NB4 (cell line): ENCODE measurements around the gene KRT17.

Experiments
- POLR2A ChIP-seq: IDR thresholded peaks from 2 replicates; pipeline ENCODE4 v1.6.1; 2011; ENCODE audit warnings: mild to moderate bottlenecking; ENCODE audit not compliant: insufficient read length; ENCODE audit errors: extremely low read depth
- TF ChIP-seq, protein P1 (sequence below): IDR thresholded peaks from one replicate; pipeline ENCODE4 v1.5.1; 2012; ENCODE audit warnings: low read depth, low read length

DNA sequence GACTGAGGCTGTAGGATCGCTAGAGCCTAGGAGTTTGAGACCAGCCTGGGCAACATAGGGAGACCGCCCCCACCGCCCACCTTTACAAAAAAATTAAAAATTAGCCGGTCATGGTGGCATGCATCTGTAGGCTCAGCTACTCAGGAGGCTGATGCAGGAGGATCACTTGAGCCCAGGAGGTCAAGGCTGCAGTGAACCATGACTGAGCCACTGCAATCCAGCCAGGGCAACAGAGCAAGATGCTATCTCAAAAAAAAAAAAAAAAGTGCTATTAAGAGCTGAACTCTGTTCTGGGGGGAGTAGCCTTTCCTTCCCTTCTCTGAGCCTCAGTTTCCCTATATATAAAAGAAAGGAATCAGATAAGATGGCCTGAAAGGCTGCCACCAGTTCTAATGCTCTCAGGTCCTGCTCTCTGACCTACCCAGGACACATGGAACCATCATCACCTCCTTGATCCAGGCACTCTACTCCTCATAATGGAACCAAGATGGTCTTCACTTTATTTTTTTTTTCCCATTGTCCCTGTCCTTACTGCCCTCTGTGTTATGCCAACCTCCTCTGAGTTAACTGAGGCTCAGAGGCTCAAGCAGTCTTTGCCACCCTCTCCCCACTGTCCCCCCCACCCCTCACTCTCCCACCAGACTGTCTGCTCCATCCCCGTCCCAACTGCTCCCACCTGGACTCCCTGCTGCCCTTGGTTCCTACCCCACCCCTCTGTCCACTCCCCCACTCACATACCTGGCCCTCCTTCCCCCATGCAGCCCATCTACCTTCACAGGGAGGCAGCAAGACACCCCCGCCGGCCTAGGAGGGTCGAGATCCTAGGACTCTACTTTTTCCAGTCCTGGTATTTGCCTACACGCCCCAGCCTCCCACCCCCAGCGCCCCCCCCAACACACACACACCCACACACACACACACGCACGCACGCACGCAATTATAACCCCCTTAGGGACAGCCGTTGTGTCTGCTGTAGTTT, 40.5 kb upstream of the KRT17 start:
- no peak for TF ChIP-seq POLR2A
- TF ChIP-seq, protein P1, sequence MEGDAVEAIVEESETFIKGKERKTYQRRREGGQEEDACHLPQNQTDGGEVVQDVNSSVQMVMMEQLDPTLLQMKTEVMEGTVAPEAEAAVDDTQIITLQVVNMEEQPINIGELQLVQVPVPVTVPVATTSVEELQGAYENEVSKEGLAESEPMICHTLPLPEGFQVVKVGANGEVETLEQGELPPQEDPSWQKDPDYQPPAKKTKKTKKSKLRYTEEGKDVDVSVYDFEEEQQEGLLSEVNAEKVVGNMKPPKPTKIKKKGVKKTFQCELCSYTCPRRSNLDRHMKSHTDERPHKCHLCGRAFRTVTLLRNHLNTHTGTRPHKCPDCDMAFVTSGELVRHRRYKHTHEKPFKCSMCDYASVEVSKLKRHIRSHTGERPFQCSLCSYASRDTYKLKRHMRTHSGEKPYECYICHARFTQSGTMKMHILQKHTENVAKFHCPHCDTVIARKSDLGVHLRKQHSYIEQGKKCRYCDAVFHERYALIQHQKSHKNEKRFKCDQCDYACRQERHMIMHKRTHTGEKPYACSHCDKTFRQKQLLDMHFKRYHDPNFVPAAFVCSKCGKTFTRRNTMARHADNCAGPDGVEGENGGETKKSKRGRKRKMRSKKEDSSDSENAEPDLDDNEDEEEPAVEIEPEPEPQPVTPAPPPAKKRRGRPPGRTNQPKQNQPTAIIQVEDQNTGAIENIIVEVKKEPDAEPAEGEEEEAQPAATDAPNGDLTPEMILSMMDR = no peak
